Measurements from ENCODE around the gene DPEP2NB.
A peak's percentile ranks its signal among the peaks of the same experiment; 100 is the strongest.
"Not testable (repeated sequence)": the region's sequence is repeated elsewhere in the genome, so short reads cannot be mapped to it uniquely, and the experiment has no call there.

The DPEP2NB gene, protein sequence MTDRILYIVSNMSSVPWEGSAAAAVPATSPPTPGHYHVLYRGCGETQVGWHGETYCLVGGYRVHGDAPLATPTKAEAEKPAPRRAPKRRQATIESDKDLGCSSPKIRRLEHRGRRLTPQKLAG

DNA sequence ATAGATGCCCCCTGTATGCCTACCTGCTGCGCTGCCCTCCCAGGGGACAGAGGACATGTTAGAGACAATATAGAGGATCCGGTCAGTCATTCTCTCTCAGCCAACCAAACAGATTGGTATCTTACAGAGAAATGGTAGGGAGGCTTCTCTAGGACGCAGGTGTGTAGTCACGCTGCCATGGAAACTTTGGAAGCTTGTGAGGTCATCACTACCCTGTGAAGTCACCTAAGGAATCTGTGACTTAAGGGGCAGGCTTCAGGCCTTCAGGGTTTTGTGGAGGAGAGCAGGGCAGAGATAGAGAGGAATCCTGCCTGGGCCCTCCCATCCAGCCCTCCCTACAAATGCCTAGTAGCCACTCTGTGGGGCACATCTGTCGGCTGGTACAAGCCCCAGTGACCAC lies at the start of gene DPEP2NB:
DPEP2NB (minus strand) TSS at position 231 of the 400 bp plus-strand sequence; CDS start at position 90, 141 bp downstream.
- peak; percentile 25 for DNase-seq

DNA sequence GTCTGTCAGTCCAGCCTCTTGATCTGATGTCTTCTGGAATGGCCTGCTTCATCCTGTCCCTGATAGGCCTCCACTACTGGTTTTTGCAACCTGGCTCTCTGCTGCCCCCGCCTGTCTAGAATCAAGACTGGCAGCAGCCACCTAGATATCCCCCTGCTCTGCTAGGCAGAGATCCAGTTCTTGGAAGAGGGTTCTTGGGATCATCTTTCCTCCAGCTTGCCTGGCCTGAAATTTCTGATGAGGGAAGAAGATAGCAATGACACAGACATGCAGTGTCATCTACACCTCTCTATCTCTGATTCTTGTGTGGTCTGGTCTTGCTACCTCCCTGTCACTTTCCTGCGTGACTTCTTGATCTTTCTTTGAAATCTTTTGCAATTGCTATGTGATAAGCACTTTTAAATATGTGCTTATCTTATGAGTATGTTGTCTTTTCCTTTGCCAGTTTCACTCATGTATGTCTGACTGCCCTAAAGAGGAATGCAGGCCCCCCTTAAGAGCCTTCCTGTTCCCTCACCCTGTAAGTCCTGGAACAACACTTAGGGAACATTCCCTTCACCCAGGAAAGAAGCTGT lies 49.2 kb upstream of the DPEP2NB start:
- peak; percentile 78 for DNase-seq

DNA sequence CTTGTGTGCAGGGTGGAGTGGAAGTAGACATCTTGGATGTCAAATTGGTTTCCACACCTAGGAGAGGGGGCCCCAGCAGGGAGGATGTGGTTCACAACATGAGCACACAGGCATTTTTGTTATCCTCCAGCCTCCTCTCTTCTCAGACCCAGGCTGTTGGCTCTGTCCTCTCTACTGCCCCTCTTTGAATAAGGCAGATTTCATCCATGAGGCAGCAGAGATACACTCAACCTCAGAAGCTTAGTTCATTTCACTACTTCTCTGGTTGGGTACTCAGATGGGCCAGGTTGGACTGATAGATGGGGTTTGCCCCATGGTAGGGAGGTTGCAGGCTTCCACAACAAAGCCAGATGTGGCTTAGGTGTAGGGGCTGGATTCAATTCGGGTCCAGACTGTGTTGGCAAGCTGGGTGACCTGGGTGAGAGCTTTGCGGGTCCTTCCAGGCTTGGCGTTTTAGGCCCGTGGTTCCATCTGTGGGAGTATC lies 47.2 kb upstream of the DPEP2NB start:
- DNase-seq: no peak

DNA sequence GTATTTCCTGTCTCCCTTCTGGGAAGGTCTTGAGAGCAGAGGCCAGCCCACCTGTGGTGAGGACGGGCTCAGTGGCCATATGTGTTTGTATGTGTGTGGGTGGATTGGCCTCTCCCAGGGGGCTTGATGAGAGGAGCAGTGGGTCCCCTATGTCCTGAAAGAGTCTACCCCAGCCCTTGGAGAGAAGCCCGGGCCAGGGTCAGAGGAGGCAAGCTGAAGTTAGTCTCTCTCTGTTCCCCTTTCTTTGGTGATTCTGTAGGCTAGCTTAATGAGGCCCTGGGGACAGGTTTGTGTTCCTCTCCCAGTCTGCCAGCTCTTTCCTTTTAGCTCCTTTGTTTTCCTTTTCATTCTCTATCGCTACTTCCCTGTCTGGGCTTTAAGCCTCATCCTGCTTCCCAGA lies 45.7 kb upstream of the DPEP2NB start:
- no peak for DNase-seq

DNA sequence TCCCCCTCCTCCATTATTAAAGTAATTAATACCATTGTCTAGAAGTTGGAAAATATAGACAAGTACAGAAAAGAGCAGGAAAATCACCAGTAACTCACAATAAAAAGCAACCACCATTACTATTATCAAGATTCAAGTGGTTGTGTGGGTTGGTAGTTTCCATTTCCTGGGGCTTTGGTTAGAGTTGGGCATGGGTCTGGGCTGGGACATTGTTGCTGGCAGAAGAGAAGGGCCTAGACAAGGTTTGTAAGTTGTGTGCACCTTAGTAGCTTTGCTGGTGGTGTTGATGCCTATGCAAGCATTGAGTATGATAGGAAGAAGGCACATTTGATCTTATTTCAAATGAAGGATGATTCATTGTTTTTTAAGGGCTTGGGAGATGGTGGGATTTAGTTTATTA lies 44.1 kb upstream of the DPEP2NB start:
- no peak for DNase-seq

DNA sequence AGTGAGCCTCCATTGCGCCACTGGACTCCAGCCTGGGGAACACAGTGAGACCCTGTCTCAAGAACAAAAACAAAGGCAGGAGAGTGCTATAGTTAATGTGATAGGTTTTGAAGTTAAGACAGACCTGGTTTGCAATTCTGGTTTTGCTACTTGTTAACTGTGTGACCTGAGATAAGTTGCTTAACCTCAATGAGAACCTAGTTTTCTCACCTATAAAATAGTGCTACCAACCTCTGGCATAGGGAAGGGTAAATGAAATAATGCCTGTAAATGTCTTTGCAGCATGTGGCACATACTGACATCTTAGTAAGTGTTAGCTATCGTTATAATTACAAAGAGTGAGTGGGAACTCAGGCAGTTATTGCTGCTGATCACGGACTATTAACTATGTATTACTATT lies 39.7 kb upstream of the DPEP2NB start:
- no peak for DNase-seq

DNA sequence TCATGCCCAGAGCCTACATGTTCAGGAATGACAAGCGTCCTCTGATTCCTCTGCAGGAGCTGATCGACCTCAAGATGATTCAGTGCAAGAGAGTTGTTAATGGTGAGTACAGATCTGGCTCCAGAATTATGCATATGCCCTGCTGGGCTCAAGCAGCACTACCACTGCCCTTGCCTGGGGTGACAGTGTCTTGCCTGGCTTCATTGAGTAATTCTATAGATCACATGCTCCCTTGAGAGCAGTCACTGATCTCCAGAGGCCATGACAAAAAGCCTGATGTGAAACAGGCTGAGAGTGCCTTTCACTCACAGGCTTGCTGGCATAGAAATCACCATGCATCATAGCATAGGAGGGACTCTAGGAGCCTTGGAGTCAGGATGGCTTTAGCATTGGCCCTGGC lies 33.7 kb upstream of the DPEP2NB start:
- DNase-seq: no peak

DNA sequence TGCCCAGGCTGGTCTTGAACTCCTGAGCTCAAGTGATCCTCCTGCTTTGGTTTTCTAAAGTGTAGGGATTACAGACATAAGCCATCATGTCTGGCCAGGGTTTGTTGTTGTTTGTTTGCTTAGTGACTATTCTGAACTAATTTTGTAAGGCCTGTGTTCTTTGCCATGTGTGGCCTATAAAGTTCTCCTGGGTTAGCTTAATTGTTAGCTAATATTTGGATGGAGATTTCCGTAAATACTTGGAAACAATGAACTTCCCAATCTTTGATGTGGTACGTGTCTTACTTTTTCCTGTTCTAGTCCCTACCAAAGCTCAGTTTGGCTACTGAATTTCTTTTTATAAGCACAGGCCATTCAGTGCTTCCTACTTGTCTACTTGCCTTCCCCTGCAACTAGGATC lies 32.3 kb upstream of the DPEP2NB start:
- DNase-seq: no peak

DNA sequence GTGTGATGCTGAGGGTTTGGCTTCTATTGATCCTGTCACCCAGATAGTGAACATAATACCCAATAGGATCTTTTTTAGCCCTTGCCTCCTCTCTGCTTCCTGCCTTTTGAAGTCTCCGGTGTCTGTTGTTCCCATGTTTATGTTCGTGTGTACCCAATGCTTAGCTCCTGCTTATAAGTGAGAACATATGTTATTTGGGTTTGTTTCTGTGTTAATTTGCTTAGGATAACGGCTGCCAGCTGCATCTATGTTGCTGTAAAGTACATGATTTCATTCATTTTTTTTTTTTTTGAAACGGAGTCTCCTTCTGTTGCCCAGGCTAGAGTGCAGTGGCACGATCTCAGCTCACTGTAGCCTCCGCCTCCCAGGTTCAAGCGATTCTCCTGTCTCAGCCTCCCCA lies 30.4 kb upstream of the DPEP2NB start:
- DNase-seq: no peak

DNA sequence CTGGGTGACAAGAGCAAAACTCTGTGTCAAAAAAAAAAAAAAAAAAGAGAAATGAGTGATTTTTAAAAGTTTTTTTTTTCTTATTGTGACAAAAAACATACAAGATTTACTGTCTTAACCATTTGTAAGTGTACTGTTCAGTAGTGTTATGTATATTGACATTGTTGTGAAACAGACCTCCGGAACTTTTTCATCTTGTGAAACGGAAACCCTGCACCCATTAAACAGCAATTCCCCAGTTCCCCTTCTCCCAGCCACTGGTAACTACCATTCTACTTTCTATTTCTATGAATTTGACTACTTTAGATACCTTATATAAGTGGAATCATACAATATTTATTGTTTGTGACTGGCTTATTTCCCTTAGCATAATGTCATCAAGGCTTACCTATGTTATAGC lies 26.1 kb upstream of the DPEP2NB start:
- DNase-seq: no peak

DNA sequence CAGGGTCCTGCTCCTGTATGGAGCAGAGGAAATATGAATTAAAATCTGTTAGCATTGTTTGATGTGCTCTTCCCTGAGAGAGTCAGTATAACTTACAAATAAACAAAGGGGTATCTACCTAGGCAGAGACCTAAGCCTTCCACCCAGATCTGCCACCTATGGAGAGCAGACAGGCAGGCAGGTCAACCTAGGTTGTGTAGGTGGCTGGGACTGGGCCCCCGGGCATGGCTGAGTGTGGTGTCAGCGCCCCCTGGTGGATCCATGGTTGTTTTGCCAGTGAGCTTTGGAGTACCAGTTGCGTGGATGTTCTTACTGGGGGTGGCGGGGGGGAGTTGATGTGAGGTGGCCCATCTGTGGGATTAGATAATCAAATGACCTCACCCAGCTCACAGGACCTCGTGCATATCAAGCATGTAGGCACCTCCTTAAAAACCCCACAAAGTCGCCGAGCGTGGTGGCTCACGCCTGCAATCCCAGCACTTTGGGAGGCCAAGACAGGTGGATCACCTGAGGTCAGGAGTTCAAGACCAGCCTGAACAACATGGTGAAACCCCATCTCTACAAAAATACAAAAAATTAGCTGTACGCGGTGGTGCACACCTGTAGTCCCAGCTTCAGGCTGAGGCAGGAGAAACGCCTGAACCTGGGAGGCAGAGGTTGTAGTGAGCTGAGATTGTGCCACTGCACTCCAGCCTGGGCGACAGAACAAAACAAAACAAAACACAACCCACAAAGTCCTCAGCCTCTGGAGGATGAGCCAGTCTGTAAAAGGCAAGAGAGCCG lies 25.0 kb upstream of the DPEP2NB start:
- DNase-seq: peak; percentile 83

DNA sequence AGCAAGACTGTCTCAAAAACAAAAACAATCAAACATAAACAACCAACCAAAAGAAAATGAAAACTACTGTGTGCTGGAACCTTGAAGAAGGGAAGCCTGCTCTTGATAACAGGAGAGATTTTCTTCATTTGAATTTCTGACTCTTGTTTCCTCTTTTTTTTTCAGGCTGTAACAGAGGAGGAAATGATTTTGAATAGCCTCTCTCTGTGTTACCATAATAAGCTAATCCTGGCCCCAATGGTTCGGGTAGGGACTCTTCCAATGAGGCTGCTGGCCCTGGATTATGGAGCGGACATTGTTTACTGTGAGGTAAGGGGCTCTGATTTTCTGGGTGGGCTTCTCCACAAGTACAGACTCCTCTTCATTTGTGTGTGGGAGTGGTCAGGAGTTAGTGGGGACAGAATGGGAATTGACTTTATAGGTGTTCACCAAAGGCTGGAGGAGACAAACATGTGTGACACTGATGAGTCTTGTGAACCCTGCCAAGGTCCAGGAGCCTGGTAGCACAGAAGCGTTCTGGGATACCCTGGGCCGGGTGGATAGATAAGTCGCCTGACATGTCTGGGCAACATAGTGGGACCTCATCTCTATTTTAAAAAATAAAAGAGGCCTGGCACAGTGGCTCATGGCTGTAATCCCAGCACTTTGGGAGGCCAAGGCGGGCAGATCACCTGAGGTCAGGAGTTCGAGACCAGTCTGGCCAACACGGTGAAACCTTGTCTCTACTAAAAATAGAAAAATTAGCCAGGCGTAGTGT lies 22.3 kb upstream of the DPEP2NB start:
- no peak for DNase-seq

DNA sequence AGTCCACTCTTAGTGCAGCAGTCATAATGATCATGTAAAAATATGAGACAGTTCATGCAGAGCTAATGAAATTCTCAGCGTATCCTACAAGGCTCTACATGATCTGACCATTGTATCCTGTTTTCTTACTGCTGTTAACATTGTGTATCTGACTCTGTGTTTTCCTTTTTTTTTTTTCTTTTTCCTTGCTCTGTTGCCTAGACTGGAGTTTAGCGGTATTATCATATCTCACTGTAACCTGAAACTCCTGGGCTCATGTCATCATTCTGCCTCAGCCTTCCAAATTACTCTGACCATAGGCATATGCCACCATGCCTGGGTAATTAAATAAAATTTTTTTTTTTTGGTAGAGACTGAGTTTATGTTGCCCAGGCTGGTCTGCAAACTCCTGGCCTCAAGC lies 19.5 kb upstream of the DPEP2NB start:
- peak; percentile 6 for DNase-seq

DNA sequence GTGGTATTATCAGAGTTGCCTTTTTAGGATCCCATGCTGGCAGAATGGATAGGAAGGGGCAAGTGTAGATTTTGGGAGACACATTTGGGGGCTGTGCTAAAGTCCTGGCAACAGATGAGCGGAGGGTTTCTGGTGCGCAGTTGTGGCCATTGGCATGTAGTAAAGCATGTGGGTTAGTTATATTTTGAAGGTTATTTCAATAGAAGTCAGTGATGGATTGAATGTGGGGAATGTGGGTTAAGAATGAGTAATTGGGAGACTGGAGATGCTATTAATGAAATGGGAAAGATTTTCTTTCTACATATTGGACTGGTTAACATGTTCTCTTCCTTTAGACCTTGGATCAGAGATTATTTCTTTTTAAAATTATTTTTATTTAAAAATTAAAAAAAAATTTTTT lies 17.4 kb upstream of the DPEP2NB start:
- DNase-seq: no peak

DNA sequence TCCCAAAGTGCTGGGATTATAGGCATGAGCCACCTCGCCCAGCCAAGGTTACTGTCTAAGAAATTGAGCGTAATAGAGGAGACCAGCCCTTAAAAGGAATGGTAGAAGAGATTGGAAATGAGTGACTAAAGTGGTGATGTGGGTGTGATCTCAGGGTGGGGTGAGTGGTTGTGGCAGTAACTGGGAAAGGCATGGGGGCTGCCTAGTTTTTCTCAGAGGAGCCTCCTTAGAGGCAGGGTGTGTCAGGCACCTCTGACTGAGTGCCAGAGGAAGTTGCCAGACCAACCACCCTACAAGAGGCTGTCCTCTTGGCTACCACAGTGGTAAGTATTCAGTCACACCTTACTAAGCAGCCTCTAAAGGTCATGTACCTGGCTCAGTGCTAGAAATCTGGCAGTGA lies 16.2 kb upstream of the DPEP2NB start:
- DNase-seq: no peak

DNA sequence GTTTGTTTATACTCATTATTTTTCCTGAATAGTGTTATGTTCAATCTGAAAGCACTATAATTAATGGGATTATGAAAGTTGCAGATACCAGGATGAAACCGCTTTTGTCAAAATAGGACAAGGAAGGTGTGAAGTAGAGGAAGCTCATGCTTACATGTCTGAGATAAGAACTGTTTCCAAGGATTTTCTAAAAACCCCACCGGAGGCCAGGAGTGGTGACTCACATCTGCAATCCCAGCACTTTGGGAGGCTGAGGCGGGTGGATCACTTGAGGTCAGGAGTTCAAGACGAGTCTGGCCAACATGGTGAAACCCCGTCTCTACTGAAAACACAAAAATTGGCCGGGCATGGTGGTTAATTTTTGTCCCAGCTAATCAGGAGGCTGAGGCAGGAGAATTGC lies 14.4 kb upstream of the DPEP2NB start:
- not testable (repeated sequence) for DNase-seq

DNA sequence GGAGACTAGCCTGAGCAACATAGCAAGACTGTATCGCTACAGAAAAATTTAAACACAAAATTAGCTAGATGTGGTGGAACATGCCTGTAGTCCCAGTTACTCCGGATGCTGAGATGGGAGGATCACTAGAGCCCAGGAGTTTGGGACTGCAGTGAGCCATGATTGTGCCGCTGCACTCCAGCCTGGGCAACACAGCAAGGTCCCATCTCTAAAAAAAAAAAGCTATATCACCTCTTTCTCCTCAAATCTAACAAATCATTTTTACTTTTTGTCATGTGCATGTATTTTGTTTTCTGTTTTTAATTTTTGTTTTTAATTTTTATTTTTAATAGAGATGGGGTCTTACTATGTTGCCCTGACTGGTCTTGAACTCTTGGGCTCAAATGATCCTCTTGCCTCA lies 13.3 kb upstream of the DPEP2NB start:
- no peak for DNase-seq

DNA sequence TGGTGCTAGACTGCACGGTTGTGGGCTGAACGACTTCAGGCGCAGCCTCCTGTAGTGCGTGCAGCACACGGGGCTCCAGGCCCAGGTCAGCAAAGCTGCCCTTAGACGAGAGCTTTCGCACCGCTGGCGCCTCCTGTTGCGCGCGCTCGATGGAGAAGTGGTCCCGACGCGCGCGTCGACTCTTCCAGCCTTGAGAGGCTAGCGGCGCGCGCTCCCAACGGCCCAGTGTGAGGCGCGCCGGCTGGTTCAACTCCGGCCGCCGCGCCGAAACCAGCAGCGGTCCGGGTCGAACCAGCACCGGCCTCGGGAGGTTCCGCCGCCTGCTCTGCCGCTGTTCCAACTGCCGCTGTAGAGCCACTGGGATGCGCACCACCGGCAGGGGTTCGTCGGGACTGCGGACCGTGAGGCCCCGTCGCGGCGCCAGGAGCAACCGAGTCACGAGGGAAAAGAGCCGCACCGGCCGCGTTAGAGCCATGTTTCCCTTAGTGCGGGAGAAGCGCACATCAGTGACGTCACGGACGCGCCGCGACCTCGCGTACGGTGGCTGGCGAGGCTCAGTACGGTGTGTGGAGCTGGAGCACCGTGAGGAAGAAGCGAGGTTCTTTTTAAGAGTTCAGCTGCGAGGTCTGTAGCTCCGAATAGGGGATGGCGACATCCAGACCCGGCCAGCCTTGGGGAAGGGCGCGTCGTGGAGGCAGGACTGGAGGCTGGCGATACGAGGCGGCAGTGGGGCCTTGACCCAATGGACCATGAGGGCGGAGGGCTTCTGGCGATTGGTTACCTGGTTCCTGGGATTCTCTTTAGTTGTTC lies 7.2 kb upstream of the DPEP2NB start, which contains the start of the genes DDX28 and DUS2:
DDX28 (minus strand) TSS at position 505 of the 810 bp plus-strand sequence; CDS start at position 475, 30 bp downstream.
DUS2 (plus strand) TSS at position 557 of the 810 bp plus-strand sequence. CDS start 14,740 bp downstream, outside the sequence.
- DNase-seq: peak; percentile 92

DNA sequence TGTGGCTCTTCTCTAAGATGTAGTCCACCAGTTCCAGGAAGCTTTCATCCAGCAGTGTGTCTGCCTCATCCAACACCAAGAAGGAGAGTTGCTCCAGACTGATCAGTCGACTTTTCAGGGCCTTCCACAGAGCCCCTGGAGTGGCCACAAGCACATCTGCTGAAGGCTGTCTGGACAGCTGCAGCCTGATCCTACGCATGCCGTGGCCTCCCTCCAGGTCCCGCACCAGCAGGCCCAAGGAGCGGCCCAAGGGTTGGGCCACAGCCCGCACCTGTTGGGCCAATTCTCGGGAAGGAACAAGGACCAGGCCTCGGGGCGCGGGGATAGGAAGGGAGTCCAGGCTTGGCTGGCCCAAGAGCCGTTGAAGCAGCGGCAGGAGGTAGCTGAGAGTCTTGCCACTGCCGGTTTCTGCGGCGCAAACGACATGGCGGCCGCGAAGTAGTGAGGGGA lies 6.6 kb upstream of the DPEP2NB start:
- DNase-seq: no peak

DNA sequence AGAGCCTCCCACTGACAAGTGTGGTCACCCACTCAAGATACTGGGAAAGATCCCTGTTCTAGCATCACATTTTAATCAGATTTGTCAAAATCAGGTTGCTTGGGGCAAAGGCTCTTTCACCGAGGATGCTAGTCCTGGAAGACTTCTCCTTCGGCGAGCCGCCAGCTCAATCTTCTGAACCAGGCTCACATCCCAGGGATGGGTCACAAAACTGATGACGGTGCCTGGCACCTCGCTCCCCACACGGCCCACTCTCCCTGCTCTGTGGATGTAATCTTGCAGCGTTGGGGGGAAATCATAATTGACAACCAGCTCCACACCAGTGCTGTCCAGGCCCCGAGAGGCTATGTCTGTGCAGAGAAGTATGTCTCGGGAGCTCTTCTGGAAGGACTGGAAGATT lies 5.8 kb upstream of the DPEP2NB start:
- no peak for DNase-seq

DNA sequence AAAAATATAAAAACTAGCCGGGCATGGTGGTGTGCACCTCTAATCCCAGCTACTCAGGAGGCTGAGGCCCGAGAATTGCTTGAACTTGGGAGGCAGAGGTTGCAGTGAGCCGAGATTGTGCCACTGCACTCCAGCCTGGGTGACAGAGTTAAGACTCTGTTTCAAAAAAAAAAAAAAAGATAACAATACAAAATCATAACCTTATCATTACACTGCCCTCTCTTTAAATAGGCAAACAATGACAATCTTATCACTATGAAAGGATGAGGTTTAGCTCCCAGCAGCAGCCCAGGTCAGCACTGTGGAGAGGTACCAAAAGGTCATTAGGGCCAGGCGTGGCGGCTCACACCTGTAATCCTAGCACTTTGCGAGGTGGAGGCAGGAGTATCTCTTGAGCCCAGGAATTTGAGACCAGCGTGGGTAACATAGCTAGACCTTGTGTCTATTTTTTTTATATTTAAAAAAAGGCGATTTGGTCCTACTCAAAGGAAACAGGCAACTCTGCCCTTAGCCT lies 3.5 kb upstream of the DPEP2NB start:
- DNase-seq: no peak

DNA sequence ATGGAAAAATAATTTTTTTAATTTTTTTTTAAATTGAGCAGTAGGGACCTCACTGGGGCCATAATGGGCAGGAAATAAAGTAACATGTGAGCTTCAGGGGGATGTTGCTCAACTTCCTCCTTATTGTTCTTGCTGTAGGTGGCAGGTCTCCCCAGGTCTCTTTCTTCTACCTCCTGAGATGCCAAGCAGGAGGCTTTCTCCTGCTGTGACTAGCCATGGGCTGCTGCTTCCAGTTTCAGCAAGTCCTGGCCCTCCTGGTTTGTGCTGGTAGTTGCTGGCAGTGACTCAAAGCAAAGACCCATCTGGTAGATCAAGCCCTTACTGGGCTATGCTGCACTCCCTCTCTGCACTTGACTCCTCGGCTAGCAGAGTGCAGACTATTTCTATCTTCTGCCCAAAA lies 2.3 kb downstream of the DPEP2NB start:
- peak; percentile 35 for DNase-seq
